ENCODE results near the gene SLC7A11. TPM values are rescaled to one million over a fixed set of nuclear protein-coding genes. Genes with fewer than 3 reads are reported as not detected.

The SLC7A11 gene
- total and polyA plus RNA-seq, 10 of the 15 experiments (the other 5 are each of a cell fraction or from before 2014, with no cell fraction given): 1.6 to 9.8 (median 3.5) TPM

- in situ Hi-C loops (cut with MboI): no loop called here
- Histone ChIP-seq H3K4me1 (ENCODE audit: control insufficient read depth, insufficient read depth, low read length) (no peaks in the 10 kb centered on the region), H4K20me1 (ENCODE audit: control insufficient read depth, insufficient read depth) (no peaks in the 10 kb centered on the region), H3K79me2 (ENCODE audit: control insufficient read depth, insufficient read depth, low read length) (no peaks in the 10 kb centered on the region; the same call in 1 of the 2 replicates), H3K9me3 (replicated peaks; ENCODE audit: control insufficient read depth, insufficient read depth, low read length) (no peaks in the 10 kb centered on the region; the same call in 2 of the 3 replicates), H3K27me3 (replicated peaks in 1 of 2; ENCODE audit: control insufficient read depth in 2 of 2, insufficient read depth in 2 of 2, low read length in 1 of 2) (no peaks in the 10 kb centered on the region), H2AFZ (ENCODE audit: control insufficient read depth, low read depth, low read length) (no peak overlapping the region), H3K4me2 (ENCODE audit: control insufficient read depth, insufficient read depth) (no peak overlapping the region), H3K27ac (ENCODE audit: control insufficient read depth, insufficient read depth) (no peak overlapping the region), H3K36me3 (ENCODE audit: control insufficient read depth in 2 of 2, insufficient read depth in 2 of 2, low read length in 1 of 2) (no peaks in the 10 kb centered on the region), H3K9ac (ENCODE audit: control insufficient read depth, insufficient read depth, low read length) (no peak overlapping the region), H3K4me3 (no peak overlapping the region)
- ATAC-seq (peak; percentile 44), DNase-seq (ENCODE audit: low read depth, low spot score) (no peak), FAIRE-seq (no peak)
- ChIA-PET SMC1A (ENCODE audit: uncharacterized antibody, unreplicated experiment) (interaction anchor here (1.0 to 3.3 kb wide), 10 partner anchors 8 to 47 kb away, joined by 3 to 25 read pairs (median 6); partner anchors contain the start of gene SLC7A11), POLR2A (interaction anchor here (0.6 to 4.5 kb wide), 7 partner anchors 9 to 168 kb away, joined by 3 to 22 read pairs (median 6); partner anchors contain the start of gene SLC7A11), RAD21 (ENCODE audit: unreplicated experiment) (interaction anchor here (0.7 to 6.2 kb wide), 5 partner anchors 12 to 292 kb away, joined by 3 to 47 read pairs (median 8); partner anchors contain the start of gene SLC7A11), CTCF (interaction anchor here (0.7 to 1.6 kb wide), 8 partner anchors 14 to 292 kb away, joined by 3 to 7 read pairs (median 4); no protein-coding TSS in a partner anchor)
- TF ChIP-seq ZNF207 (IDR thresholded peaks at IDR 0.05; ENCODE audit: borderline replicate concordance) (no peak), USF2 (IDR thresholded peaks at IDR 0.05; ENCODE audit: borderline replicate concordance, low read depth, low read length) (no peak)
- no TSS peak for BruUV-seq (replicated peaks)
- intact Hi-C loops (cut with micrococcal nuclease; ENCODE audit: unreplicated experiment): no loop called here
- WGBS (ENCODE audit: insufficient coverage, insufficient replicate concordance, low lambda C conversion rate, missing lambda C conversion rate): 81% methylated on average over 2 of the region's 3 CpGs
These were observed 12.1 kb downstream of the SLC7A11 start for GRCh38 chr4:138230048-138230447.

DNA sequence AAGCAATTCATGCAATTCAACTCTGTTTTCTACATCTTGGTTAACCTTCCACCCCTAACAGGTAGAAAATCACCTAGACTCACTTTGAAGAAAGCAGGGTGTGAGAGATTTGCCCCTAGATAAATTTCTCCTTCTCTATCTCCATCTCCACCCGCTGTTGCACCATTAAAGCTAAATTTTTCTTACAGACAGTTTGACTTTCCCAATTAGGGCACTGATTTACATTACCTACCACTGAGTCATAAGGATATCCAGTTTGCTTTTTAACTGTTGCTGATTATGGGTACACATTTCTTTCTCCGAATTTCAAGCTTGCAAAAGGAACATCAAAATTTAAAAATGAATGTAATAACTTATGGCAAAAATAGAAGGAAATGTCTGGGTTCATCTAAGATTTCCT, 13.0 kb downstream of the SLC7A11 start:
- ChIA-PET CTCF (interaction anchor here (1.6 kb wide), 1 partner anchor 45 kb away, joined by 7 read pairs; no protein-coding TSS in a partner anchor), RAD21 (ENCODE audit: unreplicated experiment) (interaction anchor here (1.6 to 6.2 kb wide), 3 partner anchors 13 to 39 kb away, joined by 8 to 47 read pairs (median 18); partner anchors contain the start of gene SLC7A11), SMC1A (ENCODE audit: uncharacterized antibody, unreplicated experiment) (interaction anchor here (0.7 to 3.3 kb wide), 5 partner anchors 10 to 42 kb away, joined by 3 to 25 read pairs (median 3); no protein-coding TSS in a partner anchor), POLR2A (interaction anchor here (0.6 to 4.5 kb wide), 6 partner anchors 10 to 178 kb away, joined by 3 to 22 read pairs (median 10); partner anchors contain the start of gene SLC7A11)
- H3K27ac ChIP-seq (ENCODE audit: control insufficient read depth, insufficient read depth): no peak overlapping the region
- H3K9ac ChIP-seq (ENCODE audit: control insufficient read depth, insufficient read depth, low read length): no peak overlapping the region
- no peaks in the 10 kb centered on the region for H3K27me3 ChIP-seq (replicated peaks in 1 of 2; ENCODE audit: control insufficient read depth in 2 of 2, insufficient read depth in 2 of 2, low read length in 1 of 2)
- intact Hi-C loops (cut with micrococcal nuclease; ENCODE audit: unreplicated experiment): no loop called here
- TF ChIP-seq RFX5 (IDR thresholded peaks at IDR 0.05; ENCODE audit: low read depth, low read length): no peak
- TF ChIP-seq ZNF217 (IDR thresholded peaks at IDR 0.05): no peak
- TF ChIP-seq FOXM1 (IDR thresholded peaks at IDR 0.05; ENCODE audit: low read depth, low read length): no peak
- H3K4me1 ChIP-seq (ENCODE audit: control insufficient read depth, insufficient read depth, low read length): no peaks in the 10 kb centered on the region
- no peak for FAIRE-seq
- no peak overlapping the region for H3K4me2 ChIP-seq (ENCODE audit: control insufficient read depth, insufficient read depth)
- no peak overlapping the region for H3K4me3 ChIP-seq
- no peaks in the 10 kb centered on the region for H3K79me2 ChIP-seq (ENCODE audit: control insufficient read depth, insufficient read depth, low read length)
- no peaks in the 10 kb centered on the region for H4K20me1 ChIP-seq (ENCODE audit: control insufficient read depth, insufficient read depth)
- H2AFZ ChIP-seq (ENCODE audit: control insufficient read depth, low read depth, low read length): no peak overlapping the region
- BruUV-seq (replicated peaks): TSS peak; percentile 18
- DNase-seq (ENCODE audit: low read depth, low spot score): no peak
- no peaks in the 10 kb centered on the region for H3K36me3 ChIP-seq (ENCODE audit: control insufficient read depth in 2 of 2, insufficient read depth in 2 of 2, low read length in 1 of 2)
- in situ Hi-C loops (cut with MboI): no loop called here
- ATAC-seq: no peak
- no peaks in the 10 kb centered on the region; the same call in 2 of the 3 replicates for H3K9me3 ChIP-seq (replicated peaks; ENCODE audit: control insufficient read depth, insufficient read depth, low read length)
- 17% methylated on average over 2 of the region's 2 CpGs for WGBS (ENCODE audit: insufficient coverage, insufficient replicate concordance, low lambda C conversion rate, missing lambda C conversion rate)
